Mesenchymal stem cell (in vitro differentiated cells and primary cell): ENCODE results near the gene RHBDD1.
A peak's percentile ranks its signal among the peaks of the same experiment; 100 is the strongest.

ENCODE experiments used
- DNase-seq: peaks from one replicate; pipeline ENCODE4 v3.0.0-alpha.2; 2013
- H2AFZ ChIP-seq: one replicate; pipeline ENCODE4 v1.6.1; 2013; ENCODE audit warnings: low read depth, mild to moderate bottlenecking, control low read depth, inconsistent platforms, low read length, moderate library complexity
- H2AK5ac ChIP-seq: 2 replicates; pipeline ENCODE4 v1.6.1; 2013; ENCODE audit warnings: low read length, moderate library complexity, mild to moderate bottlenecking, inconsistent platforms; ENCODE audit not compliant: severe bottlenecking
- H2BK120ac ChIP-seq: one replicate; pipeline ENCODE4 v1.6.1; 2013; ENCODE audit warnings: low read depth, mild to moderate bottlenecking, inconsistent platforms, low read length, moderate library complexity
- H2BK12ac ChIP-seq, 2 experiments: one replicate each; pipeline ENCODE4 v1.6.1; 2013; ENCODE audit warnings: inconsistent platforms in 2 of 2, low read length in 2 of 2, mild to moderate bottlenecking in 2 of 2, moderate library complexity in 2 of 2, control low read depth in 1 of 2
- H2BK15ac ChIP-seq: one replicate; pipeline ENCODE4 v1.6.1; 2013; ENCODE audit warnings: mild to moderate bottlenecking, low read depth, inconsistent platforms; ENCODE audit not compliant: poor library complexity, severe bottlenecking
- H2BK5ac ChIP-seq: 2 replicates; pipeline ENCODE4 v1.6.1; 2013; ENCODE audit warnings: low read depth, mild to moderate bottlenecking, low read length, control low read depth, inconsistent platforms; ENCODE audit not compliant: poor library complexity, severe bottlenecking
- H3K14ac ChIP-seq, 2 experiments: one replicate each; pipeline ENCODE4 v1.6.1; 2013; ENCODE audit warnings: inconsistent platforms in 2 of 2, low read length in 2 of 2, control low read depth in 1 of 2, mild to moderate bottlenecking in 1 of 2, moderate library complexity in 1 of 2
- H3K18ac ChIP-seq, 2 experiments: one replicate each; pipeline ENCODE4 v1.6.1; 2013; ENCODE audit warnings: inconsistent platforms in 2 of 2, low read length in 2 of 2, control low read depth in 1 of 2, low read depth in 1 of 2, mild to moderate bottlenecking in 1 of 2
- H3K23ac ChIP-seq, 2 experiments: one replicate each; pipeline ENCODE4 v1.6.1; 2013; ENCODE audit warnings: inconsistent platforms in 2 of 2, low read length in 2 of 2, mild to moderate bottlenecking in 2 of 2, moderate library complexity in 2 of 2, control low read depth in 1 of 2
- H3K27ac ChIP-seq: 2 replicates; pipeline ENCODE4 v1.5.1; 2013; ENCODE audit warnings: mild to moderate bottlenecking, moderate library complexity, low read length, control low read depth, inconsistent platforms; ENCODE audit not compliant: poor library complexity, severe bottlenecking
- H3K27me3 ChIP-seq, 2 experiments: 2 replicates each; pipeline versions ENCODE4 v1.6.1 to v1.7.0; 2013; ENCODE audit warnings: low read length in 2 of 2, mild to moderate bottlenecking in 2 of 2, moderate library complexity in 2 of 2, control low read depth in 1 of 2, inconsistent platforms in 1 of 2; ENCODE audit not compliant: control insufficient read depth in 1 of 2, insufficient read depth in 1 of 2
- H3K36me3 ChIP-seq, 2 experiments: 2 replicates each; pipeline versions ENCODE4 v1.6.1 to v1.7.0; 2013; ENCODE audit warnings: low read length in 2 of 2, control low read depth in 1 of 2, inconsistent platforms in 1 of 2, low read depth in 1 of 2, mild to moderate bottlenecking in 1 of 2; ENCODE audit not compliant: insufficient read depth in 2 of 2, control insufficient read depth in 1 of 2
- H3K4ac ChIP-seq, 2 experiments: one replicate each; pipeline ENCODE4 v1.6.1; 2013; ENCODE audit warnings: inconsistent platforms in 2 of 2, low read length in 2 of 2, mild to moderate bottlenecking in 2 of 2, moderate library complexity in 2 of 2, control low read depth in 1 of 2, low read depth in 1 of 2
- H3K4me1 ChIP-seq: 2 replicates; pipeline ENCODE4 v1.6.1; 2013; ENCODE audit warnings: low read depth, low read length, control low read depth; ENCODE audit not compliant: control insufficient read depth, insufficient read depth
- H3K4me2 ChIP-seq: 2 replicates; pipeline ENCODE4 v1.6.1; 2013; ENCODE audit warnings: low read length, mild to moderate bottlenecking, inconsistent platforms; ENCODE audit not compliant: poor library complexity, severe bottlenecking
- H3K4me3 ChIP-seq, 2 experiments: 2 replicates each; pipeline versions ENCODE4 v1.5.1 to v1.7.0; 2013; ENCODE audit warnings: low read length in 2 of 2, mild to moderate bottlenecking in 2 of 2, control low read depth in 1 of 2, low read depth in 1 of 2; ENCODE audit not compliant: insufficient read depth in 1 of 2
- H3K79me1 ChIP-seq: replicated peaks from 2 replicates; pipeline ENCODE4 v1.6.1; 2013; ENCODE audit warnings: mild to moderate bottlenecking, control low read depth, low read length, inconsistent platforms; ENCODE audit not compliant: poor library complexity, severe bottlenecking
- H3K9ac ChIP-seq: 2 replicates; pipeline ENCODE4 v1.7.0; 2013; ENCODE audit warnings: mild to moderate bottlenecking, low read length, moderate library complexity
- H3K9me3 ChIP-seq: 2 replicates; pipeline ENCODE4 v1.7.0; 2013; ENCODE audit warnings: mild to moderate bottlenecking, low read length; ENCODE audit not compliant: control insufficient read depth
- H4K8ac ChIP-seq: one replicate; pipeline ENCODE4 v1.6.1; 2013; ENCODE audit warnings: inconsistent platforms, mild to moderate bottlenecking, low read length, moderate library complexity
- H4K91ac ChIP-seq: one replicate; pipeline ENCODE4 v1.6.1; 2013; ENCODE audit warnings: mild to moderate bottlenecking, low read length, inconsistent platforms
- WGBS: methylation state at CpG from one replicate; pipeline ENCODE4 v1.1.7; 2013; ENCODE audit warnings: mixed read lengths; 5-methylcytosine and 5-hydroxymethylcytosine counted together

The RHBDD1 gene

DNA sequence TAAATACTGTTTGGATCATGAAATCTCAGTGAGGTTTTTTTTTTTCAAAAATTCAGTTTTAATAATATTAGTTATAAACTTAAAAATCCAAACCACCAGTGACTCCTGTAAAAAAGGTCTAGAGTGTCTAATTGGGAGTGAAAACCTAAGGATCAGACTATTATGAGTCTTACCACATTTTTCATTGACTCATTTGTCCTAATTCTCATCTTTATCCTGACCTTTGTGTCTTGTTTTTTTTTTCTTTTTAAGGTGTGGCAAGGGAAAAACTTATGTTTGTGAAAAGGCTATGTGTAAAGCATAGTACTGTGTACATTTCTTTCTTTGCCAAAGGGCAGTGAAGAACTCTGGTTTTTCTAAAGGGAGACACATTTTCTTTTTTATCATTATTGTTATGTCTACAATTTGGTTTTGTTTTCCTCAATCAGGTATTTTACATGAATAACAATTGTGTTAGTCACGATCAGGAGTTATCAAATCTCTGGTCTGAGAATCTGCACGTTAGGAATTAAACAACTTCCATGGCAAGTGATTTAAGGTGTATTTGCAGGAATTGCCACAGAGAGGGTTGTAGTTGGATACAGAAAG lies 52.6 kb downstream of the RHBDD1 start:
- Histone ChIP-seq H4K8ac (no peak overlapping the region), H2AK5ac (no peak overlapping the region), H2BK120ac (no peak overlapping the region), H3K23ac (no peak overlapping the region), H3K4me1 (peaks cover 5% of the 10 kb centered on the region), H2BK15ac (no peak overlapping the region), H3K36me3 (no peaks in the 10 kb centered on the region), H3K27me3 (no peaks in the 10 kb centered on the region), H3K4me3 (no peak overlapping the region), H3K14ac (no peak overlapping the region), H3K4me2 (no peak overlapping the region), H3K9ac (no peak overlapping the region), H2BK5ac (no peak overlapping the region), H3K9me3 (no peaks in the 10 kb centered on the region), H3K4ac (no peak overlapping the region), H3K27ac (no peak overlapping the region), H4K91ac (no peak overlapping the region), H2BK12ac (no peak overlapping the region), H3K18ac (no peak overlapping the region), H3K79me1 (peaks cover 2% of the 10 kb centered on the region), H2AFZ (no peak overlapping the region)
- DNase-seq, result no peak
- WGBS, result 94% methylated on average over 2 of the region's 2 CpGs

DNA sequence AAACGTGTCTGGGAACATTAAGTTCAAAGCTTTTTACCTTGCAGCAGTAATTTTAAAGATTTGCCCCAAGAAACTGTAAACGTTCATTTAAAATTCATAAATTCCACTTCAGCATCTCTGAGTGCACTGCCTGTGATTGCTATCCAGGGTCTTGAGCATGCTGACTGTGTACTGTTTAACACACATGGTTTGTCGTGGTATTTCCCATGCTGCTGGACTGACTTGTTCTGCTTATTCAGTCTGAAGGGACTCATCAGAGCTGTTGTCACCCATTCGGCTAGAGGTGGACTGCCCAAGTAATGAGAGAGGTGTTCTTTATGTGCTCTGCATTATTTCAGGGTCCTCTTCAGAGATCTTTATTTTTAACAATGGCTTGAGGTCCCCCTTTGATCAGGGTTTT lies 53.1 kb downstream of the RHBDD1 start:
- no peaks in the 10 kb centered on the region for H3K36me3 ChIP-seq
- H3K27me3 ChIP-seq, result no peaks in the 10 kb centered on the region
- no peak overlapping the region for H3K27ac ChIP-seq
- no peak for DNase-seq
- H4K91ac ChIP-seq, result no peak overlapping the region
- H2BK5ac ChIP-seq, result no peak overlapping the region
- H3K4ac ChIP-seq, result no peak overlapping the region
- H2BK12ac ChIP-seq, result peak overlapping the region in 1 of 2 experiments; percentile 54
- H2AK5ac ChIP-seq, result no peak overlapping the region
- H3K4me1 ChIP-seq, result peaks cover 5% of the 10 kb centered on the region
- H2BK15ac ChIP-seq, result no peak overlapping the region
- no peak overlapping the region for H3K23ac ChIP-seq
- no peak overlapping the region for H3K18ac ChIP-seq
- H3K79me1 ChIP-seq, result peaks cover 6% of the 10 kb centered on the region
- 94% methylated on average over 4 of the region's 4 CpGs for WGBS
- H2AFZ ChIP-seq, result no peak overlapping the region
- H3K9ac ChIP-seq, result no peak overlapping the region
- H2BK120ac ChIP-seq, result no peak overlapping the region
- no peak overlapping the region for H4K8ac ChIP-seq
- H3K4me2 ChIP-seq, result no peak overlapping the region
- no peak overlapping the region for H3K4me3 ChIP-seq
- H3K9me3 ChIP-seq, result no peaks in the 10 kb centered on the region
- no peak overlapping the region for H3K14ac ChIP-seq

DNA sequence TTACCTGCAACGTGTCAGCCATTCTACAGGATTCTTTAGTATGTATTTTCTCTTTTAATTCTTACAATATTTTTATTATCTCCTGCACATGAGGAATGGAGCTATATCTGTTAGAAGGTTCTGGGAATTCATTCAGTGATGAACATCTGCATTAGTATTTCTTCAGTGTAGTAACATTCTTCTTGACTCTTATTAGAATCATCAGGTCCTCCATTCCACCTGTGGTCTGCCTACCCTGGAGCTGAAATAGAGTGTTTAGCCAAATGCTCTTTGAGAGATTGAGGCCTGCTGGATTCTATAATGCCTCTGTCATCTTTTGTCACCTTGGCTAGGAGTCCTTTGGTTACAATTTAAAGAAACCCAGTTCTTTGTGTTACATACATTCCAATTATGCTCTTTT lies 54.4 kb downstream of the RHBDD1 start:
- Histone ChIP-seq H2AFZ (no peak overlapping the region), H2BK12ac (no peak overlapping the region), H3K27me3 (no peaks in the 10 kb centered on the region), H3K14ac (no peak overlapping the region), H2BK5ac (no peak overlapping the region), H3K9ac (no peak overlapping the region), H3K18ac (no peak overlapping the region), H3K36me3 (no peaks in the 10 kb centered on the region), H3K4ac (no peak overlapping the region), H3K4me3 (no peak overlapping the region), H3K4me1 (peaks cover 5% of the 10 kb centered on the region), H4K8ac (no peak overlapping the region), H2BK120ac (no peak overlapping the region), H2BK15ac (no peak overlapping the region), H4K91ac (no peak overlapping the region), H2AK5ac (no peak overlapping the region), H3K9me3 (no peaks in the 10 kb centered on the region), H3K23ac (no peak overlapping the region), H3K27ac (no peak overlapping the region), H3K79me1 (peaks cover 11% of the 10 kb centered on the region), H3K4me2 (no peak overlapping the region)
- WGBS, result no CpG with 5 or more reads among the region's 1 CpG
- DNase-seq, result no peak

DNA sequence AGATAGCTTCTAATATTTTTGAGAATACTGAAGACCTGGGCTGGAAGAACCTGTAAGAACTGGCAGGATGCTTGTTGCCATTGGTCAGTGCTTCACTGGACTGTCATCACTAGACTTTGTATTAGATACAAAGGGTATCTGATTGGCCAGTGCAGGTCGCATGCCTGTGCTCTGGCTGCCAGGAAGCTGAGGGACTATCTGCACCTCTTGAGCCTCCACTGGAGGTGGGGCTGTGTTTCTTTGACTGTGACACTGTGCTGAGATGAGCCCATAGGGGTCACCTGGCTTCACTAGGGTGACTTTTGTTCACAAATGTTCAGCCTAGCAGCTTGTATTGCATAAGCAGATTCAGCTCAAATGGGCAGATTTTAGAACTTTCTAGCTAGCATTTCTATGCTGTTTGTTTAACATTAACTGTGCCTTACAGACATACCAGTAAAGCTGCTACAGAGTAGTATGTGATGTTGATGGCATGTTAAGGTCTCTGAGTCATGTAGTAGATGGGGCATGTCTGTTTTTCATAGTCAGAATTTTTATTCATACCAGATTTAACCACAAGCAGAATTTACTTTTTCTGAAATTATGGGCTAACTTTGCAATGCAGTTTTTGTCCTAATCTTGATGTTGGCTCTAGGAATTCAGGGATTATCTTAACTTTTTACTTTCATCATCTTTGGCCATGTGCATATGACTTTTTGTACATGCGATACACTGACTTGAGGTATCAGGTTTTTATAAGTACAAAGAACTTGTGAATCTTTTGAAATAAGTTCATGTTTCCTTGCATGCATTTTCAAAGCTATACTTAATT lies 56.1 kb downstream of the RHBDD1 start:
- Histone ChIP-seq H3K14ac (peak overlapping the region in 1 of 2 experiments; percentile 26), H3K4me3 (peak overlapping the region in 1 of 2 experiments; percentile 33), H3K9ac (peak overlapping the region; percentile 39), H3K36me3 (peaks cover 0 to 2% of the 10 kb centered on the region in 2 experiments), H2BK120ac (no peak overlapping the region), H3K4me1 (peaks cover 5% of the 10 kb centered on the region), H3K9me3 (no peaks in the 10 kb centered on the region), H4K91ac (no peak overlapping the region), H3K79me1 (peaks cover 11% of the 10 kb centered on the region), H2BK12ac (peak overlapping the region; percentile 18 to 83), H3K18ac (peak overlapping the region in 1 of 2 experiments; percentile 28), H3K27ac (peak overlapping the region; percentile 86), H2AFZ (no peak overlapping the region), H4K8ac (peak overlapping the region; percentile 16), H3K4me2 (peak overlapping the region; percentile 44), H2BK5ac (no peak overlapping the region), H2BK15ac (no peak overlapping the region), H3K4ac (peak overlapping the region in 1 of 2 experiments; percentile 24), H2AK5ac (no peak overlapping the region), H3K23ac (no peak overlapping the region), H3K27me3 (no peaks in the 10 kb centered on the region)
- WGBS, result 76% methylated on average over 1 of the region's 2 CpGs
- DNase-seq, result peak; percentile 57
